Suppressor macrophage treated with lipopolysaccharide for 1 hour (primary cell): Measurements from ENCODE around the gene RPTOR.

ENCODE experiments used
- DNase-seq, 3 donors: peaks; one replicate each; pipeline ENCODE4 v3.0.0-alpha.2; 2020 to 2022

The RPTOR gene

GRCh38 chr17:80955078-80955477, 410.4 kb downstream of the RPTOR start:
- DNase-seq = no peak

- no peak for DNase-seq
Observed at GRCh38 chr17:80955671-80956280, 411.1 kb downstream of the RPTOR start.

GRCh38 chr17:80956321-80957190, 411.9 kb downstream of the RPTOR start:
- no peak for DNase-seq

- DNase-seq = no peak
Observed at GRCh38 chr17:80957461-80957941, 412.9 kb downstream of the RPTOR start.

- no peak for DNase-seq
Observed at GRCh38 chr17:80959330-80960036, 414.8 kb downstream of the RPTOR start.

GRCh38 chr17:80960037-80960796, 415.6 kb downstream of the RPTOR start:
- DNase-seq = no peak

- DNase-seq = no peak
Observed at GRCh38 chr17:80960797-80961452, 416.3 kb downstream of the RPTOR start.

- no peak for DNase-seq
Observed at GRCh38 chr17:80961541-80962330, 417.1 kb downstream of the RPTOR start.

GRCh38 chr17:80962356-80963329, 418.0 kb downstream of the RPTOR start:
- no peak for DNase-seq

- no peak for DNase-seq
Observed at GRCh38 chr17:80963812-80964543, 419.3 kb downstream of the RPTOR start.

- DNase-seq = no peak
Observed at GRCh38 chr17:80964544-80964856, 419.9 kb downstream of the RPTOR start.

- no peak for DNase-seq
Observed at GRCh38 chr17:80964859-80965580, 420.4 kb downstream of the RPTOR start.

- no peak for DNase-seq
Observed at GRCh38 chr17:80965606-80966005, 421.0 kb downstream of the RPTOR start.

GRCh38 chr17:80967404-80967872, 422.8 kb downstream of the RPTOR start:
- no peak for DNase-seq

GRCh38 chr17:80968602-80969029, 424.0 kb downstream of the RPTOR start:
- no peak for DNase-seq

- DNase-seq = no peak
Observed at GRCh38 chr17:80969030-80969673, 424.5 kb downstream of the RPTOR start.

- no peak for DNase-seq
Observed at GRCh38 chr17:80969674-80970043, 425.0 kb downstream of the RPTOR start.
